ENCODE data around the gene NFATC4.
A peak's percentile ranks its signal among the peaks of the same experiment; 100 is the strongest.
"Not testable (repeated sequence)": the region's sequence is repeated elsewhere in the genome, so short reads cannot be mapped to it uniquely, and the experiment has no call there.

Gene NFATC4

GRCh38 chr14:24338843-24339242 is 29.1 kb upstream of the NFATC4 start:
- no peak for DNase-seq (ENCODE audit: low read depth in 2 of 2, low spot score in 1 of 2)

DNA sequence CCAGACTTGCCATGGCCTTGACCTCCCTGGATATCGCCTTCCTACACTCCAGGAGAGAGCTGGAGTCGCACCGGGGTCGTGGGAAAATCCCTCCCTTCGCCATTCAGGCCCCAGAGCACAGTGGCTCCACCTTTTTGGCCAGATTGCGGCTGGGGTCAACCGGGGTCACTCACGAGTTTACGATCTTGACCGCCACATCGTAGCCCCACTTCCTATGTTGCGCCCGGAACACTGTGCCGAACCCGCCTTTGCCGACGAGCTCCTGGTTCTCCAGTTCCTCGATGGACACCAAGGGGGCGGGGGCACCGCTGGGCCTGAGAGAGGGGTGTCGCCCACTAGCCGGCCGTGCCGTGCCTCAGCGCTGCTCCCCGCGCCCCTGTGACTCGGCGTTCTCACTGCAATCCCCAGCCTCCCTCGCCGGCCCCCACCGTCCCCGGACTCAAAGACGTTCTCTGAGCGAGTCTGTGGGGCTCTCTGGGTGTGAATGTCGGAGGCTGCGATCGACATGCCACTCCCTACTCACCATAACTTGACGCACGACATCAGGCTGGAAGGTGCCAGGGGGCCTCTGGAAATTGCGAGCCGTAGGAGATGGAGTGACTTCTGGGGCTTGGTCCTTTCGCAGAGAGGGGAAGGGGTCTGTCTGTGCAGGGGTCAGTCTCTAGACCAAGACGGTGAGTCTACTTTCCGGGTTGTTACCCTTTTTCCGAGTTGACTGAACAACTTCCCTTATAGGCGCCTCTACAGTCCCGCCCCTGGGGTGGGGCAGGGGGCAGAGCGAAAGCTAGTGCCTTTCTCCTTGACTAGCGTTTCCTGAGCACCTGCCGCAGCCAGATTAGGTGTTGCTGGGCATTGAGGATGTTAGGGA is 28.5 kb upstream of the NFATC4 start, which contains the start of gene RIPK3:
TSS of gene RIPK3 (minus strand) at position 708 of the 868 bp plus-strand sequence. CDS start at position 543, 165 bp downstream.
- no peak for DNase-seq (ENCODE audit: low read depth in 2 of 2, low spot score in 1 of 2)

- DNase-seq (ENCODE audit: low read depth in 2 of 2, low spot score in 1 of 2), result no peak
These were observed 27.4 kb upstream of the NFATC4 start for GRCh38 chr14:24340606-24341005.

DNA sequence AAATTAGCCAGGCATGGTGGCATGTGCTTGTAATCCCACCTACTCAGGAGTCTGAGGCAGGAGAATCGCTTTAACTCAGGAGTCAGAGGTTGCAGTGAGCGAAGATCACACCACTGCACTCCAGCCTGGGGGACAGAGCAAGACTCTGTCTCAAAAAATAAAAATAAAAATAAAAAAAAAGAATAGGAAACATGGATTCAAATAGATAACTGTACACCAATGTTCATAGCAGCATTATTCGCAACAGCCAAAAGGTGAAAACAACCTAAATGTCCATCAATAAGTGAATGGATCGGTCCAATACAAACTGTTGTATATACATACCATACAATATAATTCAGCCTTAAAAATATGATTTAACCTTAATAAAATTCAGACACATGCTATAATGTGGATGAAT is 25.1 kb upstream of the NFATC4 start:
- DNase-seq (ENCODE audit: low read depth in 2 of 2, low spot score in 1 of 2), result no peak

GRCh38 chr14:24343795-24344660 is 24.0 kb upstream of the NFATC4 start:
- DNase-seq (ENCODE audit: low read depth in 2 of 2, low spot score in 1 of 2), result no peak

GRCh38 chr14:24347134-24347533 is 20.9 kb upstream of the NFATC4 start:
- DNase-seq (ENCODE audit: low read depth in 2 of 2, low spot score in 1 of 2), result no peak

DNA sequence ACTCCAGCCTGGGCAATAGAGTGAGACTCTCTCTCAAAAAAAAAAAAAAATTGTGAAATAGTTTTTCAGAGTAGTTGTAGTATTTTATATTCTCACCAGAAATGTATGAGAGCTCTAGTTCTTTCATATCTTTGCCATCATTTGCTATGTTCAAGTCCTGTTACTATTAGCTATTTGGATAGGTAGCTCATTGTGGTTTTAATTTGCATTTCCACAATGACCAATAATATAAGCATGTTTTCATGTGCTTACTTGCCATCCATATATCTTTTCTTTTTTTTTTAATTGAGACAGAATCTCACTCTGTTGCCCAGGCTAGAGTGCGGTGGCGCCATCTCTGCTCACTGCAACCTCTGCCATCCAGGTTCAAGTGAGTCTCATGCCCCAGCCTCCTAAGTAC is 19.8 kb upstream of the NFATC4 start:
- DNase-seq (ENCODE audit: low read depth in 2 of 2, low spot score in 1 of 2), result no peak

DNA sequence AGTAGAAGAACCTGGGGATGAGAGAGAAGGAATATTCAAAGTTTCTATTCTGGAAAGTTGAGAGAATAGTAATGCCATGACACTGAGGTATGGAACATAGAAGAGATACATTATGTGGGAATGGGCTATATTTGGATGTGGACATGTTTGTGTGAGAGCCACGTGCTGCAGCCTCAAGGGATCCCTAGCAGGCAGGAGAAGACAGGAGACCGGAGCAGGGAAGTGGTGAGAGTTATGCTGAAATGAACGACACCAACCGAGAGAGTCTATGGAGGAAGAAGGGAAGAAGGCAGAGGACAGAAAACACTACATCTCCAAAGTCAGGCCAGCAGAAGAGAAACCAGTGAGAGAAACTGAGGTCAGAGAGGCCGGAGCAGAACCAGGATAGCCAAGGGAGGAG is 18.2 kb upstream of the NFATC4 start:
- DNase-seq (ENCODE audit: low read depth in 2 of 2, low spot score in 1 of 2), result no peak

DNA sequence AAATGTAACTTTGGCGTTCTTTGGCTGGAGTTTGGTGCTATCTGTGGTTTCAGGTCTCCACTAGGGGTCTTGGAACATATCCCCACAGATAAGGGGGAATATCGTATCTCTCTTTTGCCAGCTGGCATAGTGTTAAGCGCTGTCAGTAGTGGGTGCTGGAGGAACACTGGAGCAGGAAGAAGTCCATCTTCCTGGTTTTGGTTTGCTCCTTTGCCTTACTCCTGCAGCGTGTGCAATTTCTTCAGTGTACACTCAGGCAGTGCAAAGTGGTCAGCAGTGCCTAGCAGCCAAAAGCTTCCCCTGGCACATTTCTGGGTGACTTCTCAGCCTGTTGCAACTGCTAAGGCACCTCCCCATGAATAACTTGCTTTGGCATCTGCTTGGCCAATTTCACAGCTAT is 16.5 kb upstream of the NFATC4 start:
- DNase-seq (ENCODE audit: low read depth in 2 of 2, low spot score in 1 of 2), result no peak

- no peak for DNase-seq (ENCODE audit: low read depth in 2 of 2, low spot score in 1 of 2)
These were observed 14.2 kb upstream of the NFATC4 start for GRCh38 chr14:24353559-24354481.

- not testable (repeated sequence) for DNase-seq (ENCODE audit: low read depth in 2 of 2, low spot score in 1 of 2)
These were observed 13.5 kb upstream of the NFATC4 start for GRCh38 chr14:24354482-24354825.

GRCh38 chr14:24355009-24355408 is 13.0 kb upstream of the NFATC4 start:
- DNase-seq (ENCODE audit: low read depth in 2 of 2, low spot score in 1 of 2), result no peak

DNA sequence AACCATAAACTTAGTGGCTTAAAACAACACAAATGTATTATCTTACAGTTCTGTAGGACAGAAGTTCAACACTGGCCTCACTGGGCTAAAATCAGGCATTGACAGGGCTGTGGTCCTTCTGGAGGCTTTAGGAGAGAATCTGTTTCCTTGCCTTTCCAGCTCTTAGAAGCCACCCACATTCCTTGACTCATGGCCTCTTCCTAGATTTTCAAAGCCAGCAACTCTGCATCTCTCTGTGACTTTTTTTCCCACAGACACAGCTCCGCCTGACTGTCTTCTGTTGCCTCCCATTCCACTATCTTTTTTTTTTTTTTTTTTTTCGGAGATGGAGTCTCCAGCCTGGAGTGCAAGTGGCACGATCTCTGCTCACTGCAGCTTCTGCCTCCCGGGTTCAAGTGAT is 11.8 kb upstream of the NFATC4 start:
- no peak for DNase-seq (ENCODE audit: low read depth in 2 of 2, low spot score in 1 of 2)

GRCh38 chr14:24360281-24360680 is 7.7 kb upstream of the NFATC4 start:
- DNase-seq (ENCODE audit: low read depth in 2 of 2, low spot score in 1 of 2), result no peak

GRCh38 chr14:24361326-24361725 is 6.7 kb upstream of the NFATC4 start:
- no peak for DNase-seq (ENCODE audit: low read depth in 2 of 2, low spot score in 1 of 2)

GRCh38 chr14:24362241-24362960 is 5.6 kb upstream of the NFATC4 start:
- no peak for DNase-seq (ENCODE audit: low read depth in 2 of 2, low spot score in 1 of 2)

- no peak for DNase-seq (ENCODE audit: low read depth in 2 of 2, low spot score in 1 of 2)
These were observed 4.6 kb upstream of the NFATC4 start for GRCh38 chr14:24363401-24363800.

GRCh38 chr14:24364841-24365240 is 3.1 kb upstream of the NFATC4 start:
- DNase-seq (ENCODE audit: low read depth in 2 of 2, low spot score in 1 of 2), result no peak

- DNase-seq (ENCODE audit: low read depth in 2 of 2, low spot score in 1 of 2), result peak in 1 of 2 donors; percentile 41
These were observed 2.2 kb upstream of the NFATC4 start for GRCh38 chr14:24365600-24366412.

DNA sequence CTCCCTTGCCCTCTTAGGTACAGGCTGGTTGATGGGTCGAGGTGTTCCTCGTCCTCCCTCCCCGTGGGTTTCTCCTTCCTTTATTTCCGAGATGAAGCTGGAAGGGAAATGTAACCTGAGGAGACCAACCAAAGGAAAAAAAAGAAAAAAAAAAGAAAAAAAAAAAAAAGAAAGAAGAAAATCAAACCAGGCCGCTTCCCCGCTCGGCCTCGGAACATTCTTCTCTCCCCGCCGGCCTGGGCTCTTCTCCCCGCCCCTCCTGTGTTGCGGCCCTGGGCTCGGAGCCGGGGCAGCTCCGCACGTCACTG is 1.6 kb upstream of the NFATC4 start:
- DNase-seq (ENCODE audit: low read depth in 2 of 2, low spot score in 1 of 2), result no peak
